Endothelial cell of umbilical vein (primary cell): ENCODE data around the gene ACSM5.

Experiments used
- CTCF ChIP-seq, 2 donors: IDR thresholded peaks; 1 replicate in 1 of 2; 2 replicates in 1 of 2; pipeline ENCODE4 v1.5.1; 2011; ENCODE audit warnings: low read length in 2 of 2, mild to moderate bottlenecking in 2 of 2, moderate library complexity in 2 of 2, control low read depth in 1 of 2, inconsistent platforms in 1 of 2, low read depth in 1 of 2; ENCODE audit not compliant: insufficient read depth in 1 of 2; ENCODE audit errors: extremely low read depth in 1 of 2
- EZH2 ChIP-seq: IDR thresholded peaks from 2 replicates; pipeline ENCODE4 v1.6.1; 2012; ENCODE audit warnings: borderline replicate concordance, low read depth, mild to moderate bottlenecking, moderate library complexity, low read length, inconsistent platforms; ENCODE audit not compliant: severe bottlenecking
- MYC ChIP-seq: IDR thresholded peaks from one replicate; pipeline ENCODE4 v1.6.1; 2011; ENCODE audit warnings: mild to moderate bottlenecking, low read depth, low read length
- POLR2A ChIP-seq: IDR thresholded peaks from 2 replicates; pipeline ENCODE4 v1.6.1; 2012; ENCODE audit warnings: low read depth, mild to moderate bottlenecking, control low read depth, low read length

- TF ChIP-seq POLR2A (no peak), CTCF (IDR thresholded peaks at IDR 0.05; ENCODE audit: extremely low read depth in 1 of 2, insufficient read depth in 1 of 2, low read depth in 1 of 2, low read length in 2 of 2) (no peak), EZH2 (no peak), MYC (no peak)
Measured at GRCh38 chr16:20369452-20370054, 39.8 kb upstream of the ACSM5 start.
